Progenitor cell of endocrine pancreas (in vitro differentiated cells): Measurements from ENCODE around the gene CCBE1. TPM values are rescaled to one million over a fixed set of nuclear protein-coding genes. Genes with fewer than 3 reads are reported as not detected.
"Not testable (repeated sequence)": the region's sequence is repeated elsewhere in the genome, so short reads cannot be mapped to it uniquely, and the experiment has no call there.

Experiments
- DNase-seq: peaks from one replicate; pipeline ENCODE4 v3.0.0; 2021; ENCODE audit warnings: low spot score; ENCODE audit not compliant: unreplicated experiment
- H3K27ac Mint-ChIP-seq: 2 replicates; pipeline ENCODE4 v1.8.0; 2021; ENCODE audit warnings: mild to moderate bottlenecking, moderate library complexity, mixed read lengths
- H3K27me3 Mint-ChIP-seq: 2 replicates; pipeline ENCODE4 v1.8.0; 2021; ENCODE audit warnings: mixed read lengths
- H3K36me3 Mint-ChIP-seq: 2 replicates; pipeline ENCODE4 v1.8.0; 2022; ENCODE audit warnings: mixed read lengths; ENCODE audit not compliant: insufficient read depth
- H3K4me1 Mint-ChIP-seq: 2 replicates; pipeline ENCODE4 v1.8.0; 2021; ENCODE audit warnings: low read depth, mixed read lengths
- H3K4me3 Mint-ChIP-seq: 2 replicates; pipeline ENCODE4 v1.8.0; 2021; ENCODE audit warnings: low read depth, mild to moderate bottlenecking, moderate library complexity, mixed read lengths
- H3K9me3 Mint-ChIP-seq: 2 replicates; pipeline ENCODE4 v1.8.0; 2021; ENCODE audit warnings: low read depth, mixed read lengths
- total RNA-seq: library from RNA; stranded (reverse); gene quantifications from 2 replicates; pipeline ENCODE4 v1.2.1, GENCODE V29; 2021
- TF ChIP-seq, protein P1 (sequence below): fragments of 200-600 bp; sonication (generic); IDR thresholded peaks from one replicate; pipeline ENCODE4 v1.5.0; 2021; ENCODE audit warnings: antibody characterized with exemption, mild to moderate bottlenecking; ENCODE audit not compliant: unreplicated experiment

Gene CCBE1
- total RNA-seq, 1 donor from 2014 or later: 1.2 TPM

DNA sequence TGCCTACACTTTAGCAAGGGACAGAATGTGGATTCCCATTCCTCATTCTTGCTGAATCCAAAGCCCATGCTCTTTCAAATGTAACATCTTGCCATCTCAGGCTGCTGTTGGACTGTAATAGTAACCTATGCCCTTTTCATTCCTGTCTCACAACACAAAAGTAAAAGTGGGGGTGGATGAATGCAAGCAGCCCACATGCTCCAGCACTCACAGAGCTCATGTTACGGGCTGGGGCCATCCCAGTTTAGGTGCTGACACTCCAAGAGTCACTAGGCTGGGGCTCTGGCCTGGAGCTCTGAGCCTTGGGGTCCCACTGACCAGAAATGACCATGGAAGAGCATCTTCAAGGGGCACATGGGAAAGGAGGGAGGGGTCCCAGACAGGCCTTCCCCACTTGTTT lies 47.6 kb downstream of the CCBE1 start:
- no peak overlapping the region for H3K4me3 Mint-ChIP-seq
- no peaks in the 10 kb centered on the region for H3K9me3 Mint-ChIP-seq
- TF ChIP-seq, protein P1, sequence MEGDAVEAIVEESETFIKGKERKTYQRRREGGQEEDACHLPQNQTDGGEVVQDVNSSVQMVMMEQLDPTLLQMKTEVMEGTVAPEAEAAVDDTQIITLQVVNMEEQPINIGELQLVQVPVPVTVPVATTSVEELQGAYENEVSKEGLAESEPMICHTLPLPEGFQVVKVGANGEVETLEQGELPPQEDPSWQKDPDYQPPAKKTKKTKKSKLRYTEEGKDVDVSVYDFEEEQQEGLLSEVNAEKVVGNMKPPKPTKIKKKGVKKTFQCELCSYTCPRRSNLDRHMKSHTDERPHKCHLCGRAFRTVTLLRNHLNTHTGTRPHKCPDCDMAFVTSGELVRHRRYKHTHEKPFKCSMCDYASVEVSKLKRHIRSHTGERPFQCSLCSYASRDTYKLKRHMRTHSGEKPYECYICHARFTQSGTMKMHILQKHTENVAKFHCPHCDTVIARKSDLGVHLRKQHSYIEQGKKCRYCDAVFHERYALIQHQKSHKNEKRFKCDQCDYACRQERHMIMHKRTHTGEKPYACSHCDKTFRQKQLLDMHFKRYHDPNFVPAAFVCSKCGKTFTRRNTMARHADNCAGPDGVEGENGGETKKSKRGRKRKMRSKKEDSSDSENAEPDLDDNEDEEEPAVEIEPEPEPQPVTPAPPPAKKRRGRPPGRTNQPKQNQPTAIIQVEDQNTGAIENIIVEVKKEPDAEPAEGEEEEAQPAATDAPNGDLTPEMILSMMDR: no peak

DNA sequence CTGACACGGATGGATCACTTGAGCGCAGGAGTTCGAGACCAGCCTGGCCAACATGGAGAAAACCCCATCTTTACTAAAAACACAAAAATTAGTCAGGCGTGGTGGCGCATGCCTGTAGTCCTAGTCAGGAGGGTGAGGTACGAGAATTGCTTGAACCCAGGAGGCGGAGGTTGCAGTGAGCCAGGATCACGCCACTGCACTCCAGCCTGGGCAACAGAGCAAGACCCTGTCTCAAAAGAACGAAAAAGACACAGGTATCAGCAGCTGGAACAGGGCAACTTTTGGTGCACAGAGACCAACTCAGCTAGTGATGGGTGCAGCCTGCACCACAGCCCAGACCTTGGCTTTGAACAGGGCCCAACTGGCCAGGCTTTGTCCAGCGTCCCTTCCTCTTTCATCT lies 48.8 kb downstream of the CCBE1 start:
- not testable (repeated sequence) for DNase-seq, H3K27ac Mint-ChIP-seq, H3K36me3 Mint-ChIP-seq, H3K4me1 Mint-ChIP-seq, H3K9me3 Mint-ChIP-seq, H3K4me3 Mint-ChIP-seq
- H3K27me3 Mint-ChIP-seq: peaks cover 17% of the 10 kb centered on the region

More for the DNA sequence above, 47.6 kb downstream of the CCBE1 start:
- Mint-ChIP-seq H3K36me3 (no peaks in the 10 kb centered on the region), H3K4me1 (no peaks in the 10 kb centered on the region), H3K27ac (no peak overlapping the region), H3K27me3 (peaks cover 17% of the 10 kb centered on the region)
- DNase-seq: no peak

DNA sequence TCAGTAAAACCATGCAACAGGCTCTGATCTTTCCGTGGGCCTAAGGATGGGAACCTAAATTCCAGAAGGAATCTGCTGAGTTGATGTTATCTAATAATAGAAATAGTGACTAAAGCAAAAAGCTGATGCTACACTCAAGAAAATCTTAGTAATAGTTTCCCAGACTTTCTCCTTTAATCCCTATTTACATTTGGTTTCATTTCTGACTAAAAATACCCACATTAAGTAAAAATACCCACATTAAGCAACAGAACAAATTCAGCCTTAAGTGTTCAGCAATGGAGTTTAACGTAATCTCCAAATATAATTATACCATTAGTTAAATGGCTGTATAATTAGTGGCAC lies 50.3 kb downstream of the CCBE1 start:
- DNase-seq: no peak
- Mint-ChIP-seq H3K27me3 (peaks cover 17% of the 10 kb centered on the region), H3K36me3 (no peaks in the 10 kb centered on the region), H3K27ac (no peak overlapping the region), H3K4me1 (no peaks in the 10 kb centered on the region), H3K4me3 (no peak overlapping the region), H3K9me3 (no peaks in the 10 kb centered on the region)
- TF ChIP-seq, protein P1: no peak

DNA sequence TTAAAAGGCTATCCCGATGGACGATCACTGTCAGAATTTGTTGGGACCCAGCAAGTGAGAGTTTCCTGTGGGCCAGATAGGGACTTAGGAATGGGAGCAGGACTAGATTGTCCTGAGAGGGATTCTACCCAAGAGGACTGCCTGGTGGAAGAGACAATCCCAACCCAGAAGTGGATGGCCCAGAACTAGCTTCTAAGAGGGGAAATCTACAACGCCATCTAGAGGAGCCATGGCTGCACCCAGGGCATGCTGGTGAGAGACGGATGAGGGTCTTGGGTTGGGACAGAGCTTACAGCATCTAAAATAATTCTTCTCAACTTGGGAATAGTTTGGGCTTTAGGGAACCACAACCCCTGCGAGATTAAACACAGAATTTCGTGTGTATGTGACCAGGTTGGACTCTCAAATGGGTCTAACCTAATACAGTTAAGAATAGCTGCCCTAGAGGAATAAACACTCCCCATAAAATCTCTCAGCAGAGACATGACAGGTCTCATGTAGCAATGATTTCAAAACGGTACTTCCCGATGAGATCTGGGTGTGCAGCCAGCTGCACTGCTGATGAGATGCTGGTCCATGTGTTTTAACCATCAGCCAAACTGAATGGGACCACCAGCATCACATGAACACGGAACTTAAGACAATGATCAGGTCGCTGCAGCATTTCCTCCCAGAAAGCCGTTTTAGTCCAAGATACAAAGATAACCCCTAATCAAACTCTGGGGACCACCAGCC lies 50.8 kb downstream of the CCBE1 start:
- TF ChIP-seq, protein P1: no peak
- no peaks in the 10 kb centered on the region for H3K36me3 Mint-ChIP-seq
- DNase-seq: no peak
- H3K27ac Mint-ChIP-seq: no peak overlapping the region
- no peak overlapping the region for H3K4me3 Mint-ChIP-seq
- no peaks in the 10 kb centered on the region for H3K9me3 Mint-ChIP-seq
- no peaks in the 10 kb centered on the region for H3K4me1 Mint-ChIP-seq
- H3K27me3 Mint-ChIP-seq: peaks cover 18% of the 10 kb centered on the region

DNA sequence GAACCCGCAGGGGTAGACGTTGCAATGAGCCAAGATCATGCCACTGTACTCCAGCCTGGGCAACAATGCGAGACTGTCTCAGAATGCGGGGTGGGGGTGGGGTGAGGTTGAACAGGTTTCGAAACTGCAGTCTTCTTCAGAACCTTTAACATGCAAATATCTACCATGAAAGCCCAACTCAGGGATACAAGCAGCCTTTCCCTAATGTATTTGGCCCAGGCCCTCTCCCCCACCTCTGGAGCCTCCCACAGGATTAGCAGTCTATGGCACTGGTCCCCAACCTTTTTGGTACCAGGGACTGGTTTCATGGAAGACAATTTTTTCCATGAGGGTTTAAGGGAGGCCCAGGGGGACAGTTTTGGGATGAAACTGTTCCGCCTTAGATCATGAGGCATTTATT lies 53.5 kb downstream of the CCBE1 start:
- H3K27ac Mint-ChIP-seq: no peak overlapping the region
- no peaks in the 10 kb centered on the region for H3K36me3 Mint-ChIP-seq
- no peaks in the 10 kb centered on the region for H3K9me3 Mint-ChIP-seq
- TF ChIP-seq, protein P1: no peak
- no peak overlapping the region for H3K4me3 Mint-ChIP-seq
- no peaks in the 10 kb centered on the region for H3K4me1 Mint-ChIP-seq
- peaks cover 12% of the 10 kb centered on the region for H3K27me3 Mint-ChIP-seq
- no peak for DNase-seq

DNA sequence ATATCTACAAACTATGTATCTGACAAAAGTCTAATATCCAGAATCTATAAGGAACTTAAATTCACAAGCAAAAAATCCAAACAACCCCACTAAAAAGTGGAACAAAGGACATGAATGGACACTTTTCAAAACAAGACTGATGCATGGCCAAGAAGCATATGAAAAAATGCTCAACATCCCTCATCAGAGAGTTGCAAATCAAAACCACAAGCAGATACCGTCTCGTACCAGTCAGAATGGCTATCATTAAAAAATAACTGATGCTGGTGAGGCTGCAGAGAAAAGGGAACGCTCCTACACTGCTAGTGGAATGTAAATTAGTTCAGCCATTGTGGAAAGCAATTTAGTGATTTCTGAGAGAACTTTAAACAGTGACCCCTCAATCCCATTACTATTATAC lies 56.5 kb downstream of the CCBE1 start:
- TF ChIP-seq, protein P1: no peak
- no peak overlapping the region for H3K4me3 Mint-ChIP-seq
- DNase-seq: no peak
- no peaks in the 10 kb centered on the region for H3K4me1 Mint-ChIP-seq
- peaks cover 14% of the 10 kb centered on the region for H3K27me3 Mint-ChIP-seq
- no peaks in the 10 kb centered on the region for H3K36me3 Mint-ChIP-seq
- no peak overlapping the region for H3K27ac Mint-ChIP-seq
- no peaks in the 10 kb centered on the region for H3K9me3 Mint-ChIP-seq
